Heart left ventricle (tissue), 16 donors: ENCODE measurements around the gene RAB26. TPM values are rescaled to one million over a fixed set of nuclear protein-coding genes. Genes with fewer than 3 reads are reported as not detected.
"Not testable (repeated sequence)": the region's sequence is repeated elsewhere in the genome, so short reads cannot be mapped to it uniquely, and the experiment has no call there.

ENCODE experiments used
- ATAC-seq, 4 donors: fragments of 200-7000 bp; cut with Tn5 transposase; one replicate each; pipeline ENCODE4 v1.9.1; 2020 to 2022; ENCODE audit warnings: moderate library complexity in 4 of 4, mild to moderate bottlenecking in 3 of 4, moderate number of reproducible peaks in 1 of 4
- DNase-seq, 5 donors: peaks; one replicate each; pipeline ENCODE4 v3.0.0-alpha.2; 2020
- H3K27ac ChIP-seq, 12 donors: fragments of 200-600 bp; sonication (generic) in 4 of 12; one replicate each; pipeline versions ENCODE4 v1.5.0 to v1.8.0; 2016 to 2022; ENCODE audit warnings: mild to moderate bottlenecking in 2 of 12
- H3K27me3 ChIP-seq, 9 donors: fragments of 200-600 bp; sonication (generic) in 2 of 9; one replicate each; pipeline versions ENCODE4 v1.5.1 to v1.8.0; 2016 to 2022; ENCODE audit warnings: mild to moderate bottlenecking in 3 of 9
- H3K36me3 ChIP-seq, 9 donors: fragments of 200-600 bp; sonication (generic) in 2 of 9; one replicate each; pipeline versions ENCODE4 v1.5.0 to v1.8.0; 2018 to 2022; ENCODE audit warnings: mild to moderate bottlenecking in 2 of 9
- H3K4me1 ChIP-seq, 12 donors: fragments of 200-600 bp; sonication (generic) in 4 of 12; one replicate each; pipeline versions ENCODE4 v1.5.0 to v1.8.0; 2016 to 2022; ENCODE audit warnings: mild to moderate bottlenecking in 3 of 12
- H3K4me3 ChIP-seq, 12 donors: fragments of 200-600 bp; sonication (generic) in 4 of 12; one replicate each; pipeline versions ENCODE4 v1.5.0 to v1.8.0; 2017 to 2022; ENCODE audit warnings: mild to moderate bottlenecking in 9 of 12, moderate library complexity in 4 of 12
- H3K9me3 ChIP-seq, 12 donors: fragments of 200-600 bp; sonication (generic) in 4 of 12; one replicate each; pipeline versions ENCODE4 v1.5.0 to v1.8.0; 2016 to 2022; ENCODE audit warnings: mild to moderate bottlenecking in 1 of 12
- WGBS, 4 donors: extraction: QIAGEN DNeasy Blood & Tissue Kit in 2 of 4; methylation state at CpG; one replicate each; pipeline versions ENCODE4 v1.1.5 to v1.1.7; 2013 to 2018; 5-methylcytosine and 5-hydroxymethylcytosine counted together
- intact Hi-C, 10 donors: fragments of 100-400 bp; cut with DNase I; formaldehyde crosslinking; loops; one replicate each; pipeline versions ENCODE4 v1.11.1 to v1.14.2; 2022
- polyA plus RNA-seq, 2 donors: library from polyadenylated mRNA; stranded (reverse); fragments of 200-250 nt; gene quantifications; one replicate each; pipeline ENCODE4 v1.2.3, GENCODE V29; 2013
- total RNA-seq, 9 donors: library from RNA; depleted of rRNA in 2 of 9; stranded (reverse); fragments of >200 nt in 2 of 9; fragmentation: NEBNext Ultra II Directional in 3 of 9; extraction: Animal tissue kit (Norgen Biotek cat#: 25700) in 3 of 9; gene quantifications; one replicate each; pipeline versions ENCODE4 v1.1.0 to v1.2.4, GENCODE V29; 2016 to 2023
- donor health status: ischemic (EF 13 %, LVEDD 7.1; RV severe dilation, severe dysfunction).
- donor health status: healthy with polysubstance abuse.
- donor health status: DM: no; HTN: yes; CAD: no.
- donor health status: DM: no; HTN: no; CAD: no.
- donor health status: ischemic (EF 25% LVEDD 6.9; RV normal size, moderate dysfunction).
- donor health status: ischemic (EF 25% LVEDD 5.7; RV mildly dilated, moderate dysfunction).
- donor health status: healthy.
- donor health status: DM: yes; HTN: yes; CAD: no.
- donor health status: ischemic (EF 35%, LVEDD 5.7; RV mildly dilated, moderate dysfunction).
- donor health status: nonischemic (EF 11% LVEDD 7.7; RV severe dilation, severe dysfunction).
- donor health status: DM: yes; HTN: yes; CAD: no.
- donor health status: PGD.
- donor health status: ischemic (EF 29% LVEDD 5.4; RV normal size, mild dysfunction).
- donor health status: nonischemic (EF 23%, LVEDD 6.1; RV moderate dilation, normal function).

The RAB26 gene
- total and polyA plus RNA-seq, 11 donors, result 0.28 to 5.0 (median 0.75) TPM

GRCh38 chr16:2107791-2108125 lies 40.7 kb upstream of the RAB26 start:
- peak in 3 of 4 donors; percentile 3 to 15 (median 8) for ATAC-seq
- 90 to 94% (median 93%) methylated on average over 11 to 23 of the region's 23 CpGs for WGBS, 4 donors
- H3K4me1 ChIP-seq, intact Hi-C loops, H3K4me3 ChIP-seq, H3K9me3 ChIP-seq, H3K27me3 ChIP-seq, DNase-seq: not testable (repeated sequence)
- Histone ChIP-seq H3K36me3 (peaks cover 0 to 86% (median 70%) of the 10 kb centered on the region in 9 donors), H3K27ac (peak overlapping the region in 1 of 12 donors; percentile 37)

GRCh38 chr16:2108446-2109270 lies 39.8 kb upstream of the RAB26 start:
- H3K27me3 ChIP-seq, intact Hi-C loops, H3K9me3 ChIP-seq, H3K27ac ChIP-seq, H3K4me1 ChIP-seq, DNase-seq, H3K4me3 ChIP-seq: not testable (repeated sequence)
- peak in 3 of 4 donors; percentile 14 to 28 (median 27) for ATAC-seq
- 97 to 98% (median 97%) methylated on average over 18 to 73 of the region's 73 CpGs for WGBS, 4 donors
- peaks cover 0 to 83% (median 66%) of the 10 kb centered on the region in 9 donors for H3K36me3 ChIP-seq

GRCh38 chr16:2109271-2109580 lies 39.2 kb upstream of the RAB26 start:
- H3K9me3 ChIP-seq, intact Hi-C loops, H3K27ac ChIP-seq, H3K27me3 ChIP-seq, H3K4me1 ChIP-seq, H3K4me3 ChIP-seq, DNase-seq: not testable (repeated sequence)
- H3K36me3 ChIP-seq, result peaks cover 0 to 89% (median 71%) of the 10 kb centered on the region in 9 donors
- peak in 1 of 4 donors; percentile 5 for ATAC-seq
- WGBS, 4 donors, result 94 to 98% (median 96%) methylated on average over 16 to 25 of the region's 25 CpGs

GRCh38 chr16:2109872-2110271 lies 38.6 kb upstream of the RAB26 start:
- WGBS, 4 donors, result 90 to 93% (median 91%) methylated on average over 4 to 23 of the region's 23 CpGs

GRCh38 chr16:2110332-2111008 lies 38.0 kb upstream of the RAB26 start:
- 88 to 95% (median 90%) methylated on average over 10 to 43 of the region's 43 CpGs for WGBS, 4 donors
- H3K4me1 ChIP-seq, H3K9me3 ChIP-seq, DNase-seq, intact Hi-C loops, H3K27me3 ChIP-seq, H3K27ac ChIP-seq, H3K4me3 ChIP-seq: not testable (repeated sequence)
- peak; percentile 11 to 64 (median 50) for ATAC-seq
- H3K36me3 ChIP-seq, result peaks cover 0 to 87% (median 69%) of the 10 kb centered on the region in 9 donors

More at GRCh38 chr16:2109872-2110271, 38.6 kb upstream of the RAB26 start:
- H3K4me1 ChIP-seq, intact Hi-C loops, H3K4me3 ChIP-seq, H3K27ac ChIP-seq, H3K27me3 ChIP-seq, H3K9me3 ChIP-seq, DNase-seq: not testable (repeated sequence)
- peaks cover 0 to 92% (median 74%) of the 10 kb centered on the region in 9 donors for H3K36me3 ChIP-seq
- ATAC-seq, result peak; percentile 8 to 25 (median 10)

- H3K27me3 ChIP-seq, H3K4me3 ChIP-seq, H3K27ac ChIP-seq, H3K4me1 ChIP-seq, DNase-seq, H3K9me3 ChIP-seq, intact Hi-C loops: not testable (repeated sequence)
- peak in 1 of 4 donors; percentile 9 for ATAC-seq
- H3K36me3 ChIP-seq, result peaks cover 0 to 81% (median 64%) of the 10 kb centered on the region in 9 donors
- WGBS, 4 donors, result 96 to 99% (median 97%) methylated on average over 24 to 36 of the region's 36 CpGs
These were observed 37.4 kb upstream of the RAB26 start for GRCh38 chr16:2111009-2111353.

- H3K4me1 ChIP-seq, intact Hi-C loops, DNase-seq, H3K27ac ChIP-seq, H3K9me3 ChIP-seq, H3K4me3 ChIP-seq, H3K27me3 ChIP-seq: not testable (repeated sequence)
- 88 to 96% (median 95%) methylated on average over 19 to 65 of the region's 65 CpGs for WGBS, 4 donors
- H3K36me3 ChIP-seq, result peaks cover 0 to 76% (median 59%) of the 10 kb centered on the region in 9 donors
- ATAC-seq, result peak in 2 of 4 donors; percentile 12 to 16
These were observed 36.8 kb upstream of the RAB26 start for GRCh38 chr16:2111412-2112335.

- intact Hi-C loops, H3K9me3 ChIP-seq, H3K27me3 ChIP-seq, ATAC-seq, H3K27ac ChIP-seq, H3K4me3 ChIP-seq: not testable (repeated sequence)
- peaks cover 0 to 72% (median 55%) of the 10 kb centered on the region in 9 donors for H3K36me3 ChIP-seq
- H3K4me1 ChIP-seq, result peaks cover 0 to 12% (median 6%) of the 10 kb centered on the region in 12 donors
- DNase-seq, result peak in 1 of 5 donors; percentile 25
- 83 to 89% (median 87%) methylated on average over 14 to 30 of the region's 30 CpGs for WGBS, 4 donors
These were observed 35.8 kb upstream of the RAB26 start for GRCh38 chr16:2112539-2113106.

- ATAC-seq, H3K27me3 ChIP-seq, H3K4me3 ChIP-seq, H3K27ac ChIP-seq, intact Hi-C loops, H3K9me3 ChIP-seq: not testable (repeated sequence)
- DNase-seq, result peak in 1 of 5 donors; percentile 54
- 95 to 97% (median 96%) methylated on average over 18 to 26 of the region's 26 CpGs for WGBS, 4 donors
- peaks cover 0 to 56% (median 44%) of the 10 kb centered on the region in 9 donors for H3K36me3 ChIP-seq
- peaks cover 0 to 15% (median 6%) of the 10 kb centered on the region in 12 donors for H3K4me1 ChIP-seq
These were observed 34.2 kb upstream of the RAB26 start for GRCh38 chr16:2114225-2114624.
